K562 (cell line): ENCODE results near the gene METRN. TPM values are rescaled to one million over a fixed set of nuclear protein-coding genes. Genes with fewer than 3 reads are reported as not detected.

ENCODE experiments used
- FOXJ2 ChIP-seq: fragments of 200-800 bp; sonication (Bioruptor generic); IDR thresholded peaks from 2 replicates; pipeline ENCODE4 v1.6.1; 2016; ENCODE audit warnings: missing genetic modification characterization, missing compliant biosample characterization
- HMG20A ChIP-seq: fragments of 450-650 bp; formaldehyde crosslinking; conservative IDR thresholded peaks from 2 replicates; pipeline ENCODE4 v1.4.0; 2020; ENCODE audit warnings: mild to moderate bottlenecking, mixed read lengths
- HNRNPUL1 ChIP-seq: fragments of 200-400 bp; formaldehyde crosslinking; IDR thresholded peaks from 2 replicates; pipeline ENCODE4 v1.6.1; 2017; ENCODE audit warnings: low read length
- MXI1 ChIP-seq: IDR thresholded peaks from 2 replicates; pipeline ENCODE4 v1.6.1; 2011; ENCODE audit warnings: low read depth, mild to moderate bottlenecking, improper control_type of control experiment, low read length
- PHTF2 ChIP-seq: fragments of 250-450 bp; sonication (Bioruptor Pico); IDR thresholded peaks from 2 replicates; pipeline ENCODE4 v1.5.0; 2021; ENCODE audit warnings: mild to moderate bottlenecking
- SNIP1 ChIP-seq: fragments of 450-650 bp; IDR thresholded peaks from 2 replicates; pipeline ENCODE4 v1.7.1; 2017; ENCODE audit warnings: low read depth, mild to moderate bottlenecking
- SPI1 ChIP-seq: IDR thresholded peaks from 2 replicates; pipeline ENCODE4 v1.6.1; 2011; ENCODE audit warnings: low read depth, low read length, control low read depth, borderline replicate concordance
- ZBTB1 ChIP-seq: sonication (generic); formaldehyde crosslinking; IDR thresholded peaks from 2 replicates; pipeline ENCODE4 v1.8.1; 2023; ENCODE audit warnings: missing genetic modification reagents, low read depth, mild to moderate bottlenecking, borderline replicate concordance
- ZNF24 ChIP-seq: fragments of 450-650 bp; IDR thresholded peaks from 2 replicates; pipeline ENCODE4 v1.6.1; 2016
- ZNF384 ChIP-seq: IDR thresholded peaks from 2 replicates; pipeline ENCODE4 v1.6.1; 2012; ENCODE audit warnings: low read depth, low read length, improper control_type of control experiment
- ZNF589 ChIP-seq: fragments of 200-800 bp; sonication (Bioruptor generic); IDR thresholded peaks from 2 replicates; pipeline ENCODE4 v1.6.1; 2016; ENCODE audit warnings: low read depth, missing genetic modification characterization, missing compliant biosample characterization
- polyA plus RNA-seq, 8 experiments: library from polyadenylated mRNA; depleted of rRNA in 4 of 8; stranded (reverse) in 5 of 8; unstranded in 3 of 8; fragments of >200 nt; fragmentation: Nextera tagmentation in 2 of 8; fragmentation: Illumina TruSeq in 1 of 8; extraction: Ambion mirVana in 2 of 8; extraction: Trizol in 1 of 8; gene quantifications; 2 replicates each; pipeline versions ENCODE4 v1.2.1 to v1.2.3, GENCODE V29; 2011 to 2014; ENCODE audit warnings: inconsistent platforms in 1 of 8, missing spikeins in 1 of 8
- total RNA-seq, 7 experiments: library from RNA; depleted of rRNA in 6 of 7; stranded (reverse); fragments of >200 nt in 6 of 7; fragmentation: Illumina TruSeq in 2 of 7; extraction: Trizol in 2 of 7; gene quantifications; 2 replicates each; pipeline versions ENCODE4 v1.2.1 to v1.2.3, GENCODE V29; 2011 to 2021; ENCODE audit warnings: low replicate concordance in 1 of 7
- TF ChIP-seq, protein P1 (sequence below): fragments of 250-450 bp; sonication (Bioruptor Pico); IDR thresholded peaks from 2 replicates; pipeline ENCODE4 v1.8.0; 2022; ENCODE audit warnings: inconsistent platforms
- TF ChIP-seq, protein P2 (sequence below): fragments of 250-450 bp; sonication (Bioruptor Pico); IDR thresholded peaks from 2 replicates; pipeline ENCODE4 v1.4.0; 2020; ENCODE audit warnings: mild to moderate bottlenecking, moderate library complexity, borderline replicate concordance
- TF ChIP-seq, protein P3 (sequence below): sonication (generic); formaldehyde crosslinking; IDR thresholded peaks from 2 replicates; pipeline ENCODE4 v1.8.0; 2022; ENCODE audit warnings: missing genetic modification reagents, mild to moderate bottlenecking, borderline replicate concordance
- TF ChIP-seq, protein P4 (sequence below): sonication (generic); formaldehyde crosslinking; IDR thresholded peaks from 2 replicates; pipeline ENCODE4 v1.8.0; 2022; ENCODE audit warnings: mild to moderate bottlenecking, missing genetic modification reagents

The METRN gene
- total and polyA plus RNA-seq, 9 of the 15 experiments (the other 6 are each of a cell fraction or from before 2014, with no cell fraction given) = 0.20 to 89.8 (median 15.4) TPM

DNA sequence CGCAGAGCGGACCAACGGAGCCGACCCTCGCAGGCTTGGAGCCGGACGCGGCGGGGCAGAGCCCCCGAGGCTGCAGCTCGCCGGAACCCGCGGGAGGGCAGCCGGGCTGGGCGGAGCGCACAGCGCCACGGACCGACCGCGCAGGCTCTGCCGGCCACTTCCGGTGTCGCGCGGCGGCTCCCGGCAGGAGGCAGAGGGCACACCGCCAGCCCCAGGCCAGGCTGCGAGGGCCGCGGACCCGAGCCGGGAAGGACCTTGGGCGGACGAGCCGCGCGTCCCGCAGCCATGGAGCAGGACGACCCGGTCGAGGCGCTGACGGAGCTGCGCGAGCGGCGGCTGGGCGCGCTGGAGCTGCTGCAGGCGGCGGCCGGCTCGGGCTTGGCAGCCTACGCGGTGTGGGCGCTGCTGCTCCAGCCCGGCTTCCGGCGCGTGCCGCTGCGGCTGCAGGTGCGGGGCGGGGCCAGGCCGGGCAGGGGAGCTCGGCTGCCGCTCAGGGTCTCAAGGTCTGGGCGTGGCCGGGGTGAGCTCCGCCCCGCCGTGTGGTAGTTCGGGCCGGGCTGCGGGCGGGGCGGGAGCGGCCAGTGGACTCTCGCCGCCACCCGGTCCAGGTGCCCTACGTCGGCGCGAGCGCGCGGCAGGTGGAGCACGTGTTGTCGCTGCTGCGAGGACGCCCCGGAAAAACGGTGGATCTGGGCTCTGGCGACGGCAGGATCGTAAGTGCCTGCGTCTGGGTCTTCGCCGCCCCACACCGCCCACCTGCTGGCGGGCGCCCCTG lies 6.3 kb downstream of the METRN start, which contains the start of gene ANTKMT (continued):
- TF ChIP-seq, protein P1, sequence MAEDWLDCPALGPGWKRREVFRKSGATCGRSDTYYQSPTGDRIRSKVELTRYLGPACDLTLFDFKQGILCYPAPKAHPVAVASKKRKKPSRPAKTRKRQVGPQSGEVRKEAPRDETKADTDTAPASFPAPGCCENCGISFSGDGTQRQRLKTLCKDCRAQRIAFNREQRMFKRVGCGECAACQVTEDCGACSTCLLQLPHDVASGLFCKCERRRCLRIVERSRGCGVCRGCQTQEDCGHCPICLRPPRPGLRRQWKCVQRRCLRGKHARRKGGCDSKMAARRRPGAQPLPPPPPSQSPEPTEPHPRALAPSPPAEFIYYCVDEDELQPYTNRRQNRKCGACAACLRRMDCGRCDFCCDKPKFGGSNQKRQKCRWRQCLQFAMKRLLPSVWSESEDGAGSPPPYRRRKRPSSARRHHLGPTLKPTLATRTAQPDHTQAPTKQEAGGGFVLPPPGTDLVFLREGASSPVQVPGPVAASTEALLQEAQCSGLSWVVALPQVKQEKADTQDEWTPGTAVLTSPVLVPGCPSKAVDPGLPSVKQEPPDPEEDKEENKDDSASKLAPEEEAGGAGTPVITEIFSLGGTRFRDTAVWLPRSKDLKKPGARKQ (CRISPR knock-in tag) = no peak
- TF ChIP-seq, protein P2, sequence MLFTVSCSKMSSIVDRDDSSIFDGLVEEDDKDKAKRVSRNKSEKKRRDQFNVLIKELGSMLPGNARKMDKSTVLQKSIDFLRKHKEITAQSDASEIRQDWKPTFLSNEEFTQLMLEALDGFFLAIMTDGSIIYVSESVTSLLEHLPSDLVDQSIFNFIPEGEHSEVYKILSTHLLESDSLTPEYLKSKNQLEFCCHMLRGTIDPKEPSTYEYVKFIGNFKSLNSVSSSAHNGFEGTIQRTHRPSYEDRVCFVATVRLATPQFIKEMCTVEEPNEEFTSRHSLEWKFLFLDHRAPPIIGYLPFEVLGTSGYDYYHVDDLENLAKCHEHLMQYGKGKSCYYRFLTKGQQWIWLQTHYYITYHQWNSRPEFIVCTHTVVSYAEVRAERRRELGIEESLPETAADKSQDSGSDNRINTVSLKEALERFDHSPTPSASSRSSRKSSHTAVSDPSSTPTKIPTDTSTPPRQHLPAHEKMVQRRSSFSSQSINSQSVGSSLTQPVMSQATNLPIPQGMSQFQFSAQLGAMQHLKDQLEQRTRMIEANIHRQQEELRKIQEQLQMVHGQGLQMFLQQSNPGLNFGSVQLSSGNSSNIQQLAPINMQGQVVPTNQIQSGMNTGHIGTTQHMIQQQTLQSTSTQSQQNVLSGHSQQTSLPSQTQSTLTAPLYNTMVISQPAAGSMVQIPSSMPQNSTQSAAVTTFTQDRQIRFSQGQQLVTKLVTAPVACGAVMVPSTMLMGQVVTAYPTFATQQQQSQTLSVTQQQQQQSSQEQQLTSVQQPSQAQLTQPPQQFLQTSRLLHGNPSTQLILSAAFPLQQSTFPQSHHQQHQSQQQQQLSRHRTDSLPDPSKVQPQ = no peak
- TF ChIP-seq ZNF24 (0 out of 2 replicates have a peak, but pooled peaks have one; percentile 40), HNRNPUL1 (no peak), ZBTB1 (CRISPR knock-in tag) (0 out of 2 replicates have a peak, but pooled peaks have one; percentile 11), SPI1 (no peak), SNIP1 (no peak), ZNF589 (CRISPR knock-in tag) (peak; percentile 46; the same call in 1 of the 2 replicates), HMG20A (CRISPR knock-in tag) (no peak), MXI1 (no peak; the same call in 1 of the 2 replicates), PHTF2 (CRISPR knock-in tag) (no peak), FOXJ2 (tag) (no peak), ZNF384 (no peak)
- TF ChIP-seq, protein P3, sequence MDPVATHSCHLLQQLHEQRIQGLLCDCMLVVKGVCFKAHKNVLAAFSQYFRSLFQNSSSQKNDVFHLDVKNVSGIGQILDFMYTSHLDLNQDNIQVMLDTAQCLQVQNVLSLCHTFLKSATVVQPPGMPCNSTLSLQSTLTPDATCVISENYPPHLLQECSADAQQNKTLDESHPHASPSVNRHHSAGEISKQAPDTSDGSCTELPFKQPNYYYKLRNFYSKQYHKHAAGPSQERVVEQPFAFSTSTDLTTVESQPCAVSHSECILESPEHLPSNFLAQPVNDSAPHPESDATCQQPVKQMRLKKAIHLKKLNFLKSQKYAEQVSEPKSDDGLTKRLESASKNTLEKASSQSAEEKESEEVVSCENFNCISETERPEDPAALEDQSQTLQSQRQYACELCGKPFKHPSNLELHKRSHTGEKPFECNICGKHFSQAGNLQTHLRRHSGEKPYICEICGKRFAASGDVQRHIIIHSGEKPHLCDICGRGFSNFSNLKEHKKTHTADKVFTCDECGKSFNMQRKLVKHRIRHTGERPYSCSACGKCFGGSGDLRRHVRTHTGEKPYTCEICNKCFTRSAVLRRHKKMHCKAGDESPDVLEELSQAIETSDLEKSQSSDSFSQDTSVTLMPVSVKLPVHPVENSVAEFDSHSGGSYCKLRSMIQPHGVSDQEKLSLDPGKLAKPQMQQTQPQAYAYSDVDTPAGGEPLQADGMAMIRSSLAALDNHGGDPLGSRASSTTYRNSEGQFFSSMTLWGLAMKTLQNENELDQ = no peak
- TF ChIP-seq, protein P4, sequence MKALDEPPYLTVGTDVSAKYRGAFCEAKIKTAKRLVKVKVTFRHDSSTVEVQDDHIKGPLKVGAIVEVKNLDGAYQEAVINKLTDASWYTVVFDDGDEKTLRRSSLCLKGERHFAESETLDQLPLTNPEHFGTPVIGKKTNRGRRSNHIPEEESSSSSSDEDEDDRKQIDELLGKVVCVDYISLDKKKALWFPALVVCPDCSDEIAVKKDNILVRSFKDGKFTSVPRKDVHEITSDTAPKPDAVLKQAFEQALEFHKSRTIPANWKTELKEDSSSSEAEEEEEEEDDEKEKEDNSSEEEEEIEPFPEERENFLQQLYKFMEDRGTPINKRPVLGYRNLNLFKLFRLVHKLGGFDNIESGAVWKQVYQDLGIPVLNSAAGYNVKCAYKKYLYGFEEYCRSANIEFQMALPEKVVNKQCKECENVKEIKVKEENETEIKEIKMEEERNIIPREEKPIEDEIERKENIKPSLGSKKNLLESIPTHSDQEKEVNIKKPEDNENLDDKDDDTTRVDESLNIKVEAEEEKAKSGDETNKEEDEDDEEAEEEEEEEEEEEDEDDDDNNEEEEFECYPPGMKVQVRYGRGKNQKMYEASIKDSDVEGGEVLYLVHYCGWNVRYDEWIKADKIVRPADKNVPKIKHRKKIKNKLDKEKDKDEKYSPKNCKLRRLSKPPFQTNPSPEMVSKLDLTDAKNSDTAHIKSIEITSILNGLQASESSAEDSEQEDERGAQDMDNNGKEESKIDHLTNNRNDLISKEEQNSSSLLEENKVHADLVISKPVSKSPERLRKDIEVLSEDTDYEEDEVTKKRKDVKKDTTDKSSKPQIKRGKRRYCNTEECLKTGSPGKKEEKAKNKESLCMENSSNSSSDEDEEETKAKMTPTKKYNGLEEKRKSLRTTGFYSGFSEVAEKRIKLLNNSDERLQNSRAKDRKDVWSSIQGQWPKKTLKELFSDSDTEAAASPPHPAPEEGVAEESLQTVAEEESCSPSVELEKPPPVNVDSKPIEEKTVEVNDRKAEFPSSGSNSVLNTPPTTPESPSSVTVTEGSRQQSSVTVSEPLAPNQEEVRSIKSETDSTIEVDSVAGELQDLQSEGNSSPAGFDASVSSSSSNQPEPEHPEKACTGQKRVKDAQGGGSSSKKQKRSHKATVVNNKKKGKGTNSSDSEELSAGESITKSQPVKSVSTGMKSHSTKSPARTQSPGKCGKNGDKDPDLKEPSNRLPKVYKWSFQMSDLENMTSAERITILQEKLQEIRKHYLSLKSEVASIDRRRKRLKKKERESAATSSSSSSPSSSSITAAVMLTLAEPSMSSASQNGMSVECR (CRISPR knock-in tag) = peak; percentile 90
